K562 (cell line): ENCODE results near the gene HOATZ. TPM values are rescaled to one million over a fixed set of nuclear protein-coding genes. Genes with fewer than 3 reads are reported as not detected.
A peak's percentile ranks its signal among the peaks of the same experiment; 100 is the strongest.

Source experiments
- MAZ ChIP-seq, 2 experiments: fragments of 450-650 bp in 1 of 2; sonication (generic) in 1 of 2; formaldehyde crosslinking; IDR thresholded peaks in 1 of 2; conservative IDR thresholded peaks in 1 of 2; 2 replicates each; pipeline versions ENCODE4 v1.4.0 to v1.5.0; 2020; ENCODE audit warnings: mild to moderate bottlenecking in 1 of 2, missing genetic modification reagents in 1 of 2
- MTA3 ChIP-seq: fragments of 450-650 bp; formaldehyde crosslinking; IDR thresholded peaks from 2 replicates; pipeline ENCODE4 v1.6.1; 2017; ENCODE audit warnings: mild to moderate bottlenecking, borderline replicate concordance
- polyA plus RNA-seq, 8 experiments: library from polyadenylated mRNA; depleted of rRNA in 4 of 8; stranded (reverse) in 5 of 8; unstranded in 3 of 8; fragments of >200 nt; fragmentation: Nextera tagmentation in 2 of 8; fragmentation: Illumina TruSeq in 1 of 8; extraction: Ambion mirVana in 2 of 8; extraction: Trizol in 1 of 8; gene quantifications; 2 replicates each; pipeline versions ENCODE4 v1.2.1 to v1.2.3, GENCODE V29; 2011 to 2014; ENCODE audit warnings: inconsistent platforms in 1 of 8, missing spikeins in 1 of 8
- total RNA-seq, 7 experiments: library from RNA; depleted of rRNA in 6 of 7; stranded (reverse); fragments of >200 nt in 6 of 7; fragmentation: Illumina TruSeq in 2 of 7; extraction: Trizol in 2 of 7; gene quantifications; 2 replicates each; pipeline versions ENCODE4 v1.2.1 to v1.2.3, GENCODE V29; 2011 to 2021; ENCODE audit warnings: low replicate concordance in 1 of 7
- TF ChIP-seq, protein P1 (sequence below): fragments of 200-400 bp; formaldehyde crosslinking; IDR thresholded peaks from 2 replicates; pipeline ENCODE4 v1.6.1; 2017; ENCODE audit warnings: mild to moderate bottlenecking, low read depth, low read length, moderate library complexity
- TF ChIP-seq, protein P2 (sequence below): fragments of 250-450 bp; sonication (Bioruptor Pico); IDR thresholded peaks from 2 replicates; pipeline ENCODE4 v1.4.0; 2020

HOATZ gene
- total and polyA plus RNA-seq, 9 of the 15 experiments (the other 6 are each of a cell fraction or from before 2014, with no cell fraction given), result not detected

DNA sequence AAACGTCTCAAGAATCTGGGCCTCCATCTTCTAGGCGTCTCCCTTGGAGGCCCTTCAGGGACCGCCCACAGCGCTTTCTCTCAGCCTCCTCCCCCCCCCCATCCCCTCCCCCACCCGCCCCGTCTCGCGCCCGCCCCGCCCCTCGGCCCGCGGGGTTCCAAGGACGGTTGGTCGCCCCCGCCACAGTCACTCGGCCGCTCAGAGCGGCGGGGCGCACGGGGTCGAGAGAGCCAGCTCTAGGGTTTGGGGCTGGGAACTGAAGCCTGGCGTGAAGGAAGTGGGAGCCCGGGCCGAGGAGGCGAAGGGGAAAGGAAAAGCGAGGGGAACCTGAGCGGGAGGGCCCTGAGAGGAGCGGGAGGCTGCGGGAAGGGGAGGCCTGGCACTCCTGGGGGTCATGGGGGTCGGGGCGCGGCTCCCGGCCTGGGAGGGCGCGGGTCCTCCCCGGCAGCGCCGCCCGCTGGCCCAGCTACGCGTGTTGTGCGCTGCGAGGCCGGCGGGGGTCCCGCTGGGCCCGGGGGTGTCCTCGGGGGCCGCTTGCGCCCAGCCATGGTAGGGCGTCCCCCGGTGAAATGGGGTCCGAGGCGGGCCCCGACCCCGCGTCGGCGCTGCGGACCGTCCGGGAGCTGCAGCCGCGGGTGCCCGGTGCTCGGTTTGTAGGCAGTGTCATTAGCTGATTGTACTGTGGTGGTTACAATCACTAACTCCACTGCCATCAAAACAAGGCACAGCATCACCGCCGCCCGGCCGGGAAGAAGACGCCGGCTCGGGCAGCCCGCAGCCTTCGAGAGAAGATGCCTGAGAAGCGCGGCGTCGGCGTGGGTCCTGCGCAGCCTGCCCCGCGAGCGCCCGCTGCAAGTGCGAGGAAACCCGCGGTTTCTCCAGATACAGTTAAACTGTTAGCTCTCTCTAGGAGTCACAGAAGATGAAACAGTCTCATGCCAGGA, 2.0 kb upstream of the HOATZ start, which contains the start of gene BTG4 (continued):
- TF ChIP-seq, protein P1, sequence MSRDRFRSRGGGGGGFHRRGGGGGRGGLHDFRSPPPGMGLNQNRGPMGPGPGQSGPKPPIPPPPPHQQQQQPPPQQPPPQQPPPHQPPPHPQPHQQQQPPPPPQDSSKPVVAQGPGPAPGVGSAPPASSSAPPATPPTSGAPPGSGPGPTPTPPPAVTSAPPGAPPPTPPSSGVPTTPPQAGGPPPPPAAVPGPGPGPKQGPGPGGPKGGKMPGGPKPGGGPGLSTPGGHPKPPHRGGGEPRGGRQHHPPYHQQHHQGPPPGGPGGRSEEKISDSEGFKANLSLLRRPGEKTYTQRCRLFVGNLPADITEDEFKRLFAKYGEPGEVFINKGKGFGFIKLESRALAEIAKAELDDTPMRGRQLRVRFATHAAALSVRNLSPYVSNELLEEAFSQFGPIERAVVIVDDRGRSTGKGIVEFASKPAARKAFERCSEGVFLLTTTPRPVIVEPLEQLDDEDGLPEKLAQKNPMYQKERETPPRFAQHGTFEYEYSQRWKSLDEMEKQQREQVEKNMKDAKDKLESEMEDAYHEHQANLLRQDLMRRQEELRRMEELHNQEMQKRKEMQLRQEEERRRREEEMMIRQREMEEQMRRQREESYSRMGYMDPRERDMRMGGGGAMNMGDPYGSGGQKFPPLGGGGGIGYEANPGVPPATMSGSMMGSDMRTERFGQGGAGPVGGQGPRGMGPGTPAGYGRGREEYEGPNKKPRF, result no peak
- TF ChIP-seq, protein P2, sequence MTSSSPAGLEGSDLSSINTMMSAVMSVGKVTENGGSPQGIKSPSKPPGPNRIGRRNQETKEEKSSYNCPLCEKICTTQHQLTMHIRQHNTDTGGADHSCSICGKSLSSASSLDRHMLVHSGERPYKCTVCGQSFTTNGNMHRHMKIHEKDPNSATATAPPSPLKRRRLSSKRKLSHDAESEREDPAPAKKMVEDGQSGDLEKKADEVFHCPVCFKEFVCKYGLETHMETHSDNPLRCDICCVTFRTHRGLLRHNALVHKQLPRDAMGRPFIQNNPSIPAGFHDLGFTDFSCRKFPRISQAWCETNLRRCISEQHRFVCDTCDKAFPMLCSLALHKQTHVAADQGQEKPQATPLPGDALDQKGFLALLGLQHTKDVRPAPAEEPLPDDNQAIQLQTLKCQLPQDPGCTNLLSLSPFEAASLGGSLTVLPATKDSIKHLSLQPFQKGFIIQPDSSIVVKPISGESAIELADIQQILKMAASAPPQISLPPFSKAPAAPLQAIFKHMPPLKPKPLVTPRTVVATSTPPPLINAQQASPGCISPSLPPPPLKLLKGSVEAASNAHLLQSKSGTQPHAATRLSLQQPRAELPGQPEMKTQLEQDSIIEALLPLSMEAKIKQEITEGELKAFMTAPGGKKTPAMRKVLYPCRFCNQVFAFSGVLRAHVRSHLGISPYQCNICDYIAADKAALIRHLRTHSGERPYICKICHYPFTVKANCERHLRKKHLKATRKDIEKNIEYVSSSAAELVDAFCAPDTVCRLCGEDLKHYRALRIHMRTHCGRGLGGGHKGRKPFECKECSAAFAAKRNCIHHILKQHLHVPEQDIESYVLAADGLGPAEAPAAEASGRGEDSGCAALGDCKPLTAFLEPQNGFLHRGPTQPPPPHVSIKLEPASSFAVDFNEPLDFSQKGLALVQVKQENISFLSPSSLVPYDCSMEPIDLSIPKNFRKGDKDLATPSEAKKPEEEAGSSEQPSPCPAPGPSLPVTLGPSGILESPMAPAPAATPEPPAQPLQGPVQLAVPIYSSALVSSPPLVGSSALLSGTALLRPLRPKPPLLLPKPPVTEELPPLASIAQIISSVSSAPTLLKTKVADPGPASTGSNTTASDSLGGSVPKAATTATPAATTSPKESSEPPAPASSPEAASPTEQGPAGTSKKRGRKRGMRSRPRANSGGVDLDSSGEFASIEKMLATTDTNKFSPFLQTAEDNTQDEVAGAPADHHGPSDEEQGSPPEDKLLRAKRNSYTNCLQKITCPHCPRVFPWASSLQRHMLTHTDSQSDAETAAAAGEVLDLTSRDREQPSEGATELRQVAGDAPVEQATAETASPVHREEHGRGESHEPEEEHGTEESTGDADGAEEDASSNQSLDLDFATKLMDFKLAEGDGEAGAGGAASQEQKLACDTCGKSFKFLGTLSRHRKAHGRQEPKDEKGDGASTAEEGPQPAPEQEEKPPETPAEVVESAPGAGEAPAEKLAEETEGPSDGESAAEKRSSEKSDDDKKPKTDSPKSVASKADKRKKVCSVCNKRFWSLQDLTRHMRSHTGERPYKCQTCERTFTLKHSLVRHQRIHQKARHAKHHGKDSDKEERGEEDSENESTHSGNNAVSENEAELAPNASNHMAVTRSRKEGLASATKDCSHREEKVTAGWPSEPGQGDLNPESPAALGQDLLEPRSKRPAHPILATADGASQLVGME, result no peak
- TF ChIP-seq MTA3 (no peak), MAZ (CRISPR knock-in tag; conservative IDR thresholded peaks at IDR 0.05 in 1 of 2, IDR thresholded peaks at IDR 0.05 in 1 of 2) (0 out of 4 replicates have a peak, but pooled peaks of 1 of the 2 experiments have one; percentile 19)
